Neural progenitor cell (in vitro differentiated cells): ENCODE measurements around the gene KCNK7. TPM values are rescaled to one million over a fixed set of nuclear protein-coding genes. Genes with fewer than 3 reads are reported as not detected.

Source experiments
- DNase-seq: peaks from one replicate; pipeline ENCODE4 v3.0.0-alpha.2; 2016; ENCODE audit warnings: low spot score
- H2AFZ ChIP-seq: fragments of 200-600 bp; sonication (generic); replicated peaks from 2 replicates; pipeline ENCODE4 v1.6.1; 2016; ENCODE audit warnings: antibody characterized with exemption
- H3F3A ChIP-seq: fragments of 200-600 bp; sonication (generic); 2 replicates; pipeline ENCODE4 v1.6.1; 2016; ENCODE audit warnings: antibody characterized with exemption, low read depth
- H3K27ac ChIP-seq: fragments of 200-600 bp; sonication (generic); 2 replicates; pipeline ENCODE4 v1.5.1; 2016; ENCODE audit warnings: mild to moderate bottlenecking
- H3K27me3 ChIP-seq: fragments of 200-600 bp; sonication (generic); 2 replicates; pipeline ENCODE4 v1.6.1; 2016; ENCODE audit warnings: mild to moderate bottlenecking, moderate library complexity
- H3K36me3 ChIP-seq: fragments of 200-600 bp; sonication (generic); 2 replicates; pipeline ENCODE4 v1.5.1; 2016
- H3K4me1 ChIP-seq: fragments of 200-600 bp; sonication (generic); 2 replicates; pipeline ENCODE4 v1.6.1; 2016; ENCODE audit warnings: mixed run types
- H3K4me2 ChIP-seq: fragments of 200-600 bp; sonication (generic); 2 replicates; pipeline ENCODE4 v1.6.1; 2016
- H3K4me3 ChIP-seq: fragments of 200-600 bp; sonication (generic); 2 replicates; pipeline ENCODE4 v1.5.1; 2016
- H3K79me2 ChIP-seq: fragments of 200-600 bp; sonication (generic); 2 replicates; pipeline ENCODE4 v1.6.1; 2016; ENCODE audit warnings: low read depth
- H3K9ac ChIP-seq: fragments of 200-600 bp; sonication (generic); 2 replicates; pipeline ENCODE4 v1.6.1; 2016
- H3K9me3 ChIP-seq: fragments of 200-600 bp; sonication (generic); 2 replicates; pipeline ENCODE4 v1.5.1; 2016; ENCODE audit warnings: low read depth
- H4K20me1 ChIP-seq: fragments of 200-600 bp; sonication (generic); 2 replicates; pipeline ENCODE4 v1.6.1; 2016; ENCODE audit warnings: low read depth
- H3K27ac Mint-ChIP-seq: 3 replicates; pipeline ENCODE4 v1.8.0; 2021; ENCODE audit warnings: mixed read lengths
- H3K27me3 Mint-ChIP-seq: 2 replicates; pipeline ENCODE4 v1.8.0; 2022; ENCODE audit warnings: low read depth, mild to moderate bottlenecking, inconsistent platforms, moderate library complexity, mixed read lengths; ENCODE audit not compliant: insufficient read depth
- H3K36me3 Mint-ChIP-seq: 3 replicates; pipeline ENCODE4 v1.8.0; 2021; ENCODE audit warnings: mixed read lengths
- H3K4me1 Mint-ChIP-seq: 3 replicates; pipeline ENCODE4 v1.8.0; 2021; ENCODE audit warnings: mixed read lengths
- H3K4me3 Mint-ChIP-seq: 3 replicates; pipeline ENCODE4 v1.8.0; 2021; ENCODE audit warnings: mild to moderate bottlenecking, moderate library complexity, mixed read lengths
- H3K9me3 Mint-ChIP-seq: 3 replicates; pipeline ENCODE4 v1.8.0; 2020; ENCODE audit warnings: mixed read lengths
- CTCF ChIP-seq: fragments of 200-600 bp; sonication (generic); IDR thresholded peaks from 2 replicates; pipeline ENCODE4 v1.5.1; 2017; ENCODE audit warnings: antibody characterized with exemption, mild to moderate bottlenecking
- EZH2 ChIP-seq: fragments of 200-600 bp; sonication (generic); IDR thresholded peaks from 2 replicates; pipeline ENCODE4 v1.6.1; 2017; ENCODE audit warnings: antibody characterized with exemption, mild to moderate bottlenecking, moderate library complexity
- EZH2phosphoT487 ChIP-seq: fragments of 200-600 bp; sonication (generic); IDR thresholded peaks from 2 replicates; pipeline ENCODE4 v1.6.1; 2017; ENCODE audit warnings: antibody characterized with exemption
- total RNA-seq: library from RNA; depleted of rRNA; stranded (reverse); fragments of >200 nt; gene quantifications from 2 replicates; pipeline ENCODE4 v1.2.3, GENCODE V29; 2015; ENCODE audit warnings: low replicate concordance

The KCNK7 gene
- total RNA-seq, 1 donor from 2014 or later = not detected

GRCh38 chr11:65642014-65642671 is 46.5 kb upstream of the KCNK7 start:
- H3F3A ChIP-seq = peaks cover 18% of the 10 kb centered on the region
- H3K27me3 Mint-ChIP-seq = peaks cover 7% of the 10 kb centered on the region
- no peaks in the 10 kb centered on the region for H3K9me3 ChIP-seq
- no peak overlapping the region for H2AFZ ChIP-seq
- H3K4me2 ChIP-seq = peak overlapping the region; percentile 69
- H3K36me3 ChIP-seq = no peaks in the 10 kb centered on the region
- H4K20me1 ChIP-seq = peaks cover 5% of the 10 kb centered on the region
- no peaks in the 10 kb centered on the region for H3K36me3 Mint-ChIP-seq
- peak; percentile 62 for DNase-seq
- TF ChIP-seq CTCF (no peak), EZH2phosphoT487 (no peak), EZH2 (no peak)
- H3K4me1 Mint-ChIP-seq = peaks cover 27% of the 10 kb centered on the region
- no peaks in the 10 kb centered on the region for H3K79me2 ChIP-seq
- H3K4me3 Mint-ChIP-seq = peak overlapping the region; percentile 21
- H3K9me3 Mint-ChIP-seq = no peaks in the 10 kb centered on the region
- peaks cover 19% of the 10 kb centered on the region for H3K27me3 ChIP-seq
- H3K9ac ChIP-seq = no peak overlapping the region
- peak overlapping the region; percentile 21 for H3K27ac Mint-ChIP-seq
- H3K27ac ChIP-seq = no peak overlapping the region
- H3K4me1 ChIP-seq = peaks cover 13% of the 10 kb centered on the region
- peak overlapping the region; percentile 28 for H3K4me3 ChIP-seq

DNA sequence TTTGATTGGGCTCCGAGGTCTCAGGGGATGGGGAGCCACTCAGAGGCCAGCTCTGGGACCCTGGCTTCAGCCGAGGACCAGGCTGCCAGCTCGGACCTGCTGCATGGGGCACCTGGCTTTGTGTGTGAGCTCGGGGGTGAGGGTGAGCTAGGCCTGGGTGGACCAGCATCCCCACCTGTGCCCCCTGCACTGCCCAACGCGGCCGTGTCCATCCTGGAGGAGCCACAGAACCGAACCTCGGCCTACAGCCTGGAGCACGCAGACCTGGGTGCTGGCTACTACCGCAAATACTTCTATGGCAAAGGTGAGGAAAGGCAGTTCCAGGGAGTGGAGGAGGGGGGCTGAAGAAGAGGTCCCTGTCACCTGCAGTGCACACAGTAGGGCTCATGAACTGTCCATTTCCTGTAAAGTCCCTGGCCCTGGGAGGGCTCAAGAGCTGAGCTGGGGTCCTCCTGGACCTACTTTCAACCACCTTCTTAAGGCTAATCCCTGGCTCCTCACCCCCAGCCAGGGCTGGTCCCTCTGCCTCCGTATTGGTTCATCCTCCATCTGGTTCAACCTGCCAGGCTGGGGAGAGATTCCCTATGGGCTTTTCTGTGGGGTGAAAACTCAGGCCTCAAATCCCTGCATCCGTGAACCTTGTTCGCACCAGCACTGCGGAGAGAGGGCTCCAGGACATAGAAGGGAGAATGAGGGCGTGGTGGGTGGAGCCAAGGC is 45.9 kb upstream of the KCNK7 start:
- Histone ChIP-seq H2AFZ (no peak overlapping the region), H3K9ac (no peak overlapping the region), H3K4me2 (peak overlapping the region; percentile 69), H3K27me3 (peaks cover 12% of the 10 kb centered on the region), H3K27ac (no peak overlapping the region), H3K9me3 (no peaks in the 10 kb centered on the region), H3K79me2 (no peaks in the 10 kb centered on the region), H4K20me1 (peaks cover 11% of the 10 kb centered on the region), H3K4me3 (no peak overlapping the region), H3K36me3 (no peaks in the 10 kb centered on the region), H3K4me1 (peaks cover 16% of the 10 kb centered on the region), H3F3A (peaks cover 25% of the 10 kb centered on the region)
- TF ChIP-seq EZH2 = no peak
- no peak for TF ChIP-seq CTCF
- no peak for TF ChIP-seq EZH2phosphoT487
- Mint-ChIP-seq H3K4me1 (peaks cover 31% of the 10 kb centered on the region), H3K27ac (peak overlapping the region; percentile 21), H3K4me3 (peak overlapping the region; percentile 21), H3K36me3 (no peaks in the 10 kb centered on the region), H3K27me3 (peaks cover 7% of the 10 kb centered on the region), H3K9me3 (no peaks in the 10 kb centered on the region)
- no peak for DNase-seq

DNA sequence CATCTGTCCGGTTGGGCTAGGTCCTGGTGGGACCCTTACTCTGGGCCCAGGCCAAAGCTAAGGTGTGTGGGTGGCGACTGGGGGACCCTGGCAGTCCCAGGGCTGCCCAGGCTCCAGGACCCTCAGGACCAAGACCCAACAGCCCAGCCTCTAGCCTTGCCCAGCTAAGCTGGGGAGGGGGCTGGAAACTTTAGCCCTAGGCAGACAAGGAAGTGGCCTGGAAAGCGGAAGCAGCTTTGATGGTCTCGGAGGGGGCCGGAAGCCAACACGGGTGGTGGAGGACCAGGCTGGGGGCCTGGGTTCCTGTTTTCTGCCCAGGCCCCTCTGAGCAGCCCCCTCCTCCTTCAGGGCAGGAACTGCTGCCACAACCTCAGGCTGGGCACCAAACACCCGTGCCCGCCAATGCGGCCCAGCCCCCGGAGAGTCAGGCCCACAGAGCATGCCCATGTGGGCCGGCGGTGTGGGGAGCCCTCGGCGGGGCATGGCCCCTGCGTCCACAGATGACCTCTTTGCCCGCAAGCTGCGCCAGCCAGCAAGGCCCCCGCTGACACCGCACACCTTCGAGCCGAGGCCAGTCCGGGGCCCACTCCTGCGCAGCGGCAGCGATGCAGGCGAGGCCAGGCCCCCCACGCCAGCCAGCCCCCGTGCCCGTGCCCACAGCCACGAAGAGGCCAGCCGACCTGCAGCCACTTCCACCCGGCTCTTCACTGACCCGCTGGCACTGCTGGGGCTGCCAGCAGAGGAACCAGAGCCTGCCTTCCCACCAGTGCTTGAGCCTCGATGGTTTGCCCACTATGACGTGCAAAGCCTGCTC is 45.1 kb upstream of the KCNK7 start:
- H3K36me3 ChIP-seq = no peaks in the 10 kb centered on the region
- peaks cover 16% of the 10 kb centered on the region for H3K4me1 ChIP-seq
- no peaks in the 10 kb centered on the region for H3K9me3 Mint-ChIP-seq

More for the DNA sequence above, 45.1 kb upstream of the KCNK7 start:
- Histone ChIP-seq H3K9me3 (no peaks in the 10 kb centered on the region), H3F3A (peaks cover 27% of the 10 kb centered on the region), H3K4me2 (no peak overlapping the region), H2AFZ (no peak overlapping the region), H3K27ac (no peak overlapping the region), H4K20me1 (peaks cover 11% of the 10 kb centered on the region), H3K27me3 (peaks cover 8% of the 10 kb centered on the region), H3K4me3 (no peak overlapping the region), H3K79me2 (no peaks in the 10 kb centered on the region), H3K9ac (no peak overlapping the region)
- no peak overlapping the region for H3K27ac Mint-ChIP-seq
- no peak for TF ChIP-seq EZH2
- TF ChIP-seq CTCF = no peak
- TF ChIP-seq EZH2phosphoT487 = no peak
- H3K27me3 Mint-ChIP-seq = peaks cover 7% of the 10 kb centered on the region
- no peaks in the 10 kb centered on the region for H3K36me3 Mint-ChIP-seq
- DNase-seq = no peak
- no peak overlapping the region for H3K4me3 Mint-ChIP-seq
- H3K4me1 Mint-ChIP-seq = peaks cover 30% of the 10 kb centered on the region
